SU-DHL-6 (cell line): ENCODE measurements around the gene PPP2R2C.

Experiments
- H2AFZ ChIP-seq: fragments of 200-600 bp; sonication (generic); 2 replicates; pipeline ENCODE4 v1.6.1; 2014; ENCODE audit warnings: low read depth, mild to moderate bottlenecking, moderate library complexity, mixed read lengths, antibody characterized with exemption, low read length; ENCODE audit not compliant: severe bottlenecking
- H3F3A ChIP-seq: fragments of 200-600 bp; shearing (Covaris generic); 2 replicates; pipeline ENCODE4 v1.6.0; 2016; ENCODE audit warnings: antibody characterized with exemption, mild to moderate bottlenecking; ENCODE audit not compliant: insufficient read depth
- H3K27ac ChIP-seq: fragments of 200-600 bp; sonication (generic); 2 replicates; pipeline ENCODE4 v1.5.1; 2016; ENCODE audit warnings: low read depth, mild to moderate bottlenecking, low read length, moderate library complexity, mixed read lengths
- H3K27me3 ChIP-seq: fragments of 200-600 bp; sonication (generic), shearing (Covaris generic); 2 replicates; pipeline ENCODE4 v1.6.0; 2014; ENCODE audit warnings: mild to moderate bottlenecking, low read length
- H3K36me3 ChIP-seq: fragments of 200-600 bp; sonication (generic); 2 replicates; pipeline ENCODE4 v1.6.1; 2014; ENCODE audit warnings: mild to moderate bottlenecking, low read length, mixed read lengths
- H3K4me2 ChIP-seq: fragments of 300-600, 200-600 bp; shearing (Covaris generic), sonication (generic); 2 replicates; pipeline ENCODE4 v1.6.0; 2014; ENCODE audit warnings: low read length, low read depth, mild to moderate bottlenecking; ENCODE audit not compliant: poor library complexity, severe bottlenecking
- H3K4me3 ChIP-seq: fragments of 200-600 bp; sonication (generic); 2 replicates; pipeline ENCODE4 v1.5.1; 2014; ENCODE audit warnings: antibody characterized with exemption, low read length, mild to moderate bottlenecking, mixed read lengths; ENCODE audit not compliant: insufficient read depth, poor library complexity, severe bottlenecking
- H3K79me2 ChIP-seq: fragments of 200-600 bp; sonication (generic); 2 replicates; pipeline ENCODE4 v1.6.1; 2014; ENCODE audit warnings: mild to moderate bottlenecking, low read length, moderate library complexity; ENCODE audit not compliant: insufficient read depth
- H3K9ac ChIP-seq: fragments of 200-600 bp; sonication (generic); 2 replicates; pipeline ENCODE4 v1.7.0; 2014; ENCODE audit warnings: mild to moderate bottlenecking, low read length
- H3K9me2 ChIP-seq: fragments of 200-600 bp; sonication (generic); replicated peaks from 2 replicates; pipeline ENCODE4 v1.6.1; 2014; ENCODE audit warnings: low read length; ENCODE audit not compliant: insufficient read depth
- H3K9me3 ChIP-seq: fragments of 200-600 bp; sonication (generic); 2 replicates; pipeline ENCODE4 v1.6.1; 2014; ENCODE audit warnings: low read length, mixed read lengths; ENCODE audit not compliant: insufficient read depth
- H4K20me1 ChIP-seq: fragments of 200-600 bp; sonication (generic); 2 replicates; pipeline ENCODE4 v1.6.1; 2014; ENCODE audit warnings: low read depth, mild to moderate bottlenecking, antibody characterized with exemption, low read length, moderate library complexity, mixed read lengths
- EZH2phosphoT487 ChIP-seq: fragments of 200-600 bp; sonication (generic), shearing (Covaris generic); conservative IDR thresholded peaks from 2 replicates; pipeline ENCODE4 v1.6.1; 2018; ENCODE audit warnings: mild to moderate bottlenecking, antibody characterized with exemption, low read length, moderate library complexity, mixed read lengths
- TF ChIP-seq, protein P1 (sequence below): fragments of 200-600 bp; sonication (generic); IDR thresholded peaks from one replicate; pipeline ENCODE4 v1.5.1; 2017; ENCODE audit warnings: antibody characterized with exemption, mild to moderate bottlenecking, low read length, moderate library complexity; ENCODE audit not compliant: insufficient read depth, poor library complexity, severe bottlenecking

The PPP2R2C gene

DNA sequence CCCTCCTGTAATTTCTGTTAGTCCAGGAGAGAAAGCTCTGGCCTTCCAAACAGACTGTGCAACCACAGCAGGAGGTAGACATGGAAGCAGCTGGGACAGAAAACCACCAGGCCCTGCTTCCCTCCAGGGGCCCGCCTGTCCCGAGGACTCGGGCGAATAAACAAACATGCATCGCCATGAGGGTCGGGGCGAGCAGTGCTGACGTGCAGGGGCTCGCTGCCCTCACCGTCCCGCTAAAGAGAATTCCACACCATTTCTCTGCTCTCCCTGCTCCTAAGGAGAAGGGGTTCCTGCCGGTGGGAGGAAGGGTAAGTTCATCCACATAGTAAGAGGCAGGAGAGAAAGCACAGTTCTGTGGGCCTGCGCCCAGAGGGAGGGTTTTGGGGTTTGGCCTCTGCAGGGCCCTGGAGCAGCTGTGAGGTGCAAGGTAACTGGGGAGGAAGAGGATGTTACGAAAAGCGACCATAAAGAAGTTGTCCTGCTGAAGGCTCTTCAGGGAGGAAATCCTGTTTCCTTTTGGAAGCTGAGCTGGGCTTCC is 147.9 kb downstream of the PPP2R2C start:
- no peaks in the 10 kb centered on the region for H3F3A ChIP-seq
- no peaks in the 10 kb centered on the region for H3K9me3 ChIP-seq
- no peaks in the 10 kb centered on the region for H3K9me2 ChIP-seq
- H3K27me3 ChIP-seq: no peaks in the 10 kb centered on the region
- no peak overlapping the region for H3K4me3 ChIP-seq
- TF ChIP-seq, protein P1, sequence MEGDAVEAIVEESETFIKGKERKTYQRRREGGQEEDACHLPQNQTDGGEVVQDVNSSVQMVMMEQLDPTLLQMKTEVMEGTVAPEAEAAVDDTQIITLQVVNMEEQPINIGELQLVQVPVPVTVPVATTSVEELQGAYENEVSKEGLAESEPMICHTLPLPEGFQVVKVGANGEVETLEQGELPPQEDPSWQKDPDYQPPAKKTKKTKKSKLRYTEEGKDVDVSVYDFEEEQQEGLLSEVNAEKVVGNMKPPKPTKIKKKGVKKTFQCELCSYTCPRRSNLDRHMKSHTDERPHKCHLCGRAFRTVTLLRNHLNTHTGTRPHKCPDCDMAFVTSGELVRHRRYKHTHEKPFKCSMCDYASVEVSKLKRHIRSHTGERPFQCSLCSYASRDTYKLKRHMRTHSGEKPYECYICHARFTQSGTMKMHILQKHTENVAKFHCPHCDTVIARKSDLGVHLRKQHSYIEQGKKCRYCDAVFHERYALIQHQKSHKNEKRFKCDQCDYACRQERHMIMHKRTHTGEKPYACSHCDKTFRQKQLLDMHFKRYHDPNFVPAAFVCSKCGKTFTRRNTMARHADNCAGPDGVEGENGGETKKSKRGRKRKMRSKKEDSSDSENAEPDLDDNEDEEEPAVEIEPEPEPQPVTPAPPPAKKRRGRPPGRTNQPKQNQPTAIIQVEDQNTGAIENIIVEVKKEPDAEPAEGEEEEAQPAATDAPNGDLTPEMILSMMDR: no peak
- TF ChIP-seq EZH2phosphoT487: no peak
- no peak overlapping the region for H3K4me2 ChIP-seq
- no peaks in the 10 kb centered on the region for H4K20me1 ChIP-seq
- no peak overlapping the region for H3K27ac ChIP-seq
- no peaks in the 10 kb centered on the region for H3K36me3 ChIP-seq
- no peak overlapping the region for H3K9ac ChIP-seq
- H2AFZ ChIP-seq: no peak overlapping the region
- H3K79me2 ChIP-seq: no peaks in the 10 kb centered on the region

- H2AFZ ChIP-seq: no peak overlapping the region
- no peaks in the 10 kb centered on the region for H3K79me2 ChIP-seq
- H3K9me2 ChIP-seq: no peaks in the 10 kb centered on the region
- H3K9me3 ChIP-seq: no peaks in the 10 kb centered on the region
- H4K20me1 ChIP-seq: no peaks in the 10 kb centered on the region
- no peak overlapping the region for H3K9ac ChIP-seq
- no peaks in the 10 kb centered on the region for H3F3A ChIP-seq
- H3K27ac ChIP-seq: no peak overlapping the region
- H3K27me3 ChIP-seq: no peaks in the 10 kb centered on the region
- H3K4me3 ChIP-seq: no peak overlapping the region
- no peaks in the 10 kb centered on the region for H3K36me3 ChIP-seq
- TF ChIP-seq, protein P1: no peak
- TF ChIP-seq EZH2phosphoT487: no peak
- H3K4me2 ChIP-seq: no peak overlapping the region
These were observed 149.4 kb downstream of the PPP2R2C start for GRCh38 chr4:6322761-6323566.

GRCh38 chr4:6322067-6322760 is 150.2 kb downstream of the PPP2R2C start:
- no peaks in the 10 kb centered on the region for H3K79me2 ChIP-seq
- no peak overlapping the region for H3K4me3 ChIP-seq
- H3K9me2 ChIP-seq: no peaks in the 10 kb centered on the region
- no peaks in the 10 kb centered on the region for H3F3A ChIP-seq
- no peak overlapping the region for H3K9ac ChIP-seq
- H3K36me3 ChIP-seq: no peaks in the 10 kb centered on the region
- H3K27me3 ChIP-seq: no peaks in the 10 kb centered on the region
- no peak overlapping the region for H2AFZ ChIP-seq
- TF ChIP-seq, protein P1: no peak
- no peak for TF ChIP-seq EZH2phosphoT487
- H4K20me1 ChIP-seq: no peaks in the 10 kb centered on the region
- H3K9me3 ChIP-seq: no peaks in the 10 kb centered on the region
- H3K4me2 ChIP-seq: no peak overlapping the region
- H3K27ac ChIP-seq: no peak overlapping the region
